Activated T-helper 1 cell treated with anti-CD3 and anti-CD28 coated beads, Interleukin-12 subunit alpha, Interleukin-12 subunit beta, Interleukin-2, Interleukin-4 antibody, amounts not matched to agents 30 ng/mL and 10 ng/mL and 1 ng/mL, durations not matched to agents 14 hours and 24 hours and 36 hours (primary cell): Measurements from ENCODE around the gene CST8. TPM values are rescaled to one million over a fixed set of nuclear protein-coding genes. Genes with fewer than 3 reads are reported as not detected.
"Not testable (repeated sequence)": the region's sequence is repeated elsewhere in the genome, so short reads cannot be mapped to it uniquely, and the experiment has no call there.

Experiments
- DNase-seq: peaks from one replicate; pipeline ENCODE4 v3.0.0; 2021; ENCODE audit warnings: low spot score
- H3K27ac Mint-ChIP-seq: one replicate; pipeline ENCODE4 v1.8.0; 2021; ENCODE audit warnings: mild to moderate bottlenecking, mixed read lengths
- H3K27me3 Mint-ChIP-seq: one replicate; pipeline ENCODE4 v1.8.0; 2022; ENCODE audit warnings: mild to moderate bottlenecking, moderate library complexity, mixed read lengths; ENCODE audit not compliant: insufficient read depth
- H3K36me3 Mint-ChIP-seq: one replicate; pipeline ENCODE4 v1.8.0; 2021; ENCODE audit warnings: low read depth, mixed read lengths
- H3K4me1 Mint-ChIP-seq: one replicate; pipeline ENCODE4 v1.8.0; 2021; ENCODE audit warnings: low read depth, mixed read lengths
- H3K4me3 Mint-ChIP-seq: one replicate; pipeline ENCODE4 v1.8.0; 2021; ENCODE audit warnings: mild to moderate bottlenecking, moderate library complexity, mixed read lengths
- H3K9me3 Mint-ChIP-seq: one replicate; pipeline ENCODE4 v1.8.0; 2021; ENCODE audit warnings: mixed read lengths
- intact Hi-C: fragments of 100-400 bp; cut with micrococcal nuclease; formaldehyde crosslinking; loops from one replicate; pipeline ENCODE4 v1.15.1; 2024
- total RNA-seq: library from RNA; stranded (reverse); gene quantifications from 2 replicates; pipeline ENCODE4 v1.2.3, GENCODE V29; 2022

CST8 gene
- total RNA-seq, 1 donor from 2014 or later, result not detected

DNA sequence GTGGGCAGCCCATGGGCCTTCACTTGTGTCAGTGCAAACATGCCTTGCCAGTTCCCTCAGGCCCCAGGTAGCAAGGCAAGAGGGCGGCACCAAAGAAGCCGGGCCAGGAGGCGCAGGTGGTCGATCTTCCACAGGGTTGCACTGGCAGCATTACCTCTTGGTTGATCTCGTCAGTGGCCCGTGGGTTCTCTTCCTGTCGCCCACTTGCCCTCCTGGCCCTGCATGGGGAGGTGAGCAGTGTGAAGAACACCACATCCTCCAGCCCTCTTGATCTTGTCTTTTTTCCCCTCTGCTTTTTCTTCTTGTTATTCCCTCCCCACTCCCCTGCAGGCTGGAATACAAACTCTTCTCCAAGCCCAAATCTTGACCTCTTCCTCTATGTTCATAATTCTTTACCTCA is 35.3 kb upstream of the CST8 start:
- peaks cover 3% of the 10 kb centered on the region for H3K27me3 Mint-ChIP-seq
- peaks cover 15% of the 10 kb centered on the region for H3K4me1 Mint-ChIP-seq
- H3K27ac Mint-ChIP-seq, result no peak overlapping the region
- H3K36me3 Mint-ChIP-seq, result no peaks in the 10 kb centered on the region
- intact Hi-C loops, result no loop called here
- H3K9me3 Mint-ChIP-seq, result no peaks in the 10 kb centered on the region
- H3K4me3 Mint-ChIP-seq, result no peak overlapping the region
- no peak for DNase-seq

DNA sequence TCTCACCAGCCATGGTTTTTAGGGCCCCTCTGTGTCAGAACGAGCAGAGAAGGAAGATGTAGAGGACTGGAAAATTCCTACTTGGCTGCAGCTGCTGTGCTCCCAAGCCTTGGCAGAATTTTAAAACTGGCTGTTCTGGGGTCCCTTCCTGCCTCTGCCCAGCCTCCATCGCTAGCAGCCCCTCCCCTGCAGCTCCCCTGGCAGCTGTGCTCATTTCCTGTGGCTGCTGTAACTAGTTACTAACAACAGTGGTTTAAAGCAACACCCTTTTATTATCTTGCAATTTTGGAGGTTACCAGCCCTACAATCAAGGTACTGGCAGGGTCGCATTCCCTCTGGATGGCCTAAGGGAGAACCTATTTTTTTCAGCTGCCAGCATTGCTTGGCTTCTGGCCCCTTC is 34.5 kb upstream of the CST8 start:
- no peak for DNase-seq
- intact Hi-C loops, result no loop called here
- Mint-ChIP-seq H3K36me3 (no peaks in the 10 kb centered on the region), H3K4me1 (peaks cover 15% of the 10 kb centered on the region), H3K4me3 (no peak overlapping the region), H3K27ac (no peak overlapping the region), H3K27me3 (peaks cover 4% of the 10 kb centered on the region), H3K9me3 (no peaks in the 10 kb centered on the region)

DNA sequence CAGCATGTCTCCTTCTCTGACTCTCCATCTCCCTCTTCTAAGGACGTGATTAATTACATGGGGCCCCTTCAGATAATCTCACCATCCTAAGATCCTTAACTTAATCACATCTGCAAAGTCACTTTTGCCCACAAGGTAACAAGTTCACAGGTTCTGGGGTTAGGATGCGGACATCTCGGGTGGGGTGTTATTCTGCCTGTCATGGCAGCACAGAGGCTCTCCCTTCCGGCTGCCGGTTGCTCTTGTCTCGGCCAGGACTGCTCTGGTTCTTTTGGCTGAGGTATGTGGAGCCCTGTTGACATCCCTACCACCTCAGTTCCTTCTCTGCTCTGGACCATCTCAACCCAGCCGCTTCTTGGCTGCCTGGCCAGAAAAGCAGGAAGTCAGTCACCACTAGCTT is 34.0 kb upstream of the CST8 start:
- DNase-seq, result no peak
- Mint-ChIP-seq H3K36me3 (no peaks in the 10 kb centered on the region), H3K27me3 (peaks cover 7% of the 10 kb centered on the region), H3K27ac (no peak overlapping the region), H3K9me3 (no peaks in the 10 kb centered on the region), H3K4me1 (peaks cover 15% of the 10 kb centered on the region), H3K4me3 (no peak overlapping the region)
- intact Hi-C loops, result no loop called here

DNA sequence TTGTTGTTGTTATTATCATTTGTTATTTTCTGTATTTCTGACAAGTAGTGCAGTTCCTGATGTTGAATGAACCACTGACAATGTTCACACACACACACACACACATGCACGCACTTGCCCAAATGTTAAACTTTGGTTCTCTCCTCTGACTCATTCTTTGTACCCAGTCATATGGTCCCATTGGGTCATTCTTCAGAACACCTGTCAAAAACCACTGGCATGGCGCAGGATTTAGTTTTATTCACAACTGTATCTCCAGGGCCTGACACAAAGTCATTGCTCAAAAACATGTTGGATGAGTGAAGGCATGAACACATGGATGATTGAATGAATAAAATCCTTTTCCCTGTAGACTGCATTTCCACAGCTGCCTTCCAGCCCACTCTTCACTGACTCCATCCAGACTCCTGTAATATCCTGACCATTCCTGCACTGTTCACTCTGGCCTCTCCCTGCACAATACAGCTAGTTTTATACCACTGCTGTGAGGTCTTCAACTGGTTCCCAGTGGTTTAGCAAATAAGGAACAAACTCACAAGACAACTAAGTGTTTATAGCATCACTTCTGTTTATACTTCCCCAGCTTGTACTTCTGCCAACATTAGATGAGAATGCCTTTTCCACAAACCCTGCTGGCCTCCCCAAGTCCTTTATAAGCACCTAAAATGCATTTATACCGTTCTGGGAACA is 31.3 kb upstream of the CST8 start:
- intact Hi-C loops, result no loop called here
- no peak overlapping the region for H3K4me3 Mint-ChIP-seq
- peaks cover 9% of the 10 kb centered on the region for H3K27me3 Mint-ChIP-seq
- peaks cover 4% of the 10 kb centered on the region for H3K9me3 Mint-ChIP-seq
- peaks cover 15% of the 10 kb centered on the region for H3K4me1 Mint-ChIP-seq
- no peaks in the 10 kb centered on the region for H3K36me3 Mint-ChIP-seq
- no peak for DNase-seq
- no peak overlapping the region for H3K27ac Mint-ChIP-seq

DNA sequence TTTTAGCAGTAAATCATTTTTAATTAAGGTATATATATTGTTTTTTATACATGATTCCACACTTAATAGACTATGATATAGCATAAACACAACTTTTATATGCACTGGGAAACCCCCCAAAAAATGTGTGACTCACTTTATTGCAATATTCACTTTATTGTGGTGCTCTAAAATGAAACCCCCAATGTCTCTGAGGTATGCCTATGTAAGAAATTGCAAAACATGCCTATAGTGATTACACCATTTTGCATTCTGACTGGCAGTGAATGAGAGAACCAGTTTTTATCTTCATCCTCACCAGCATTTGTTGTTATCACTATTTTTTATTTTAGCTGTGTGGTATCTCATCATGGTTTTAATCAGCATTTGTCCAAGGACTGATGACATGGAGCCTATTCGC is 29.7 kb upstream of the CST8 start:
- intact Hi-C loops, result no loop called here

DNA sequence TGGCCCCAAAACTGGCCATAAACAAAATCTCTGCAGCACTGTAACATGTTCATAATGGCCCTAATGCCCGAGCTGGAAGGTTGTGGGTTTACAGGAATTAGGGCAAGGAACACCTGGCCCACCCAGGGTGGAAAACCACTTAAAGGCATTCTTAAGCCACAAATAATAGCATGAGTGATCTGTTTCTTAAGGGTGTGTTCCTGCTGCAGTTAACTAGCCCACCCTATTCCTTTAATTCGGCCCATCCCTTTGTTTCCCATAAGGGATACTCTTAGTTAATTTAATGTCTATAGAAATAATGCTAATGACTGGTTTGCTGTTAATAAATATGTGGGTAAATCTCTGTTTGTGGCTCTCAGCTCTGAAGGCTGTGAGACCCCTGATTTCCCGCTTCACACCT is 24.0 kb upstream of the CST8 start:
- H3K4me1 Mint-ChIP-seq, intact Hi-C loops, H3K4me3 Mint-ChIP-seq, H3K36me3 Mint-ChIP-seq, DNase-seq, H3K27ac Mint-ChIP-seq, H3K27me3 Mint-ChIP-seq: not testable (repeated sequence)
- H3K9me3 Mint-ChIP-seq, result peaks cover 22% of the 10 kb centered on the region

More for the DNA sequence above, 29.7 kb upstream of the CST8 start:
- Mint-ChIP-seq H3K9me3 (peaks cover 9% of the 10 kb centered on the region), H3K4me1 (peaks cover 7% of the 10 kb centered on the region), H3K4me3 (no peak overlapping the region), H3K27ac (no peak overlapping the region), H3K36me3 (no peaks in the 10 kb centered on the region), H3K27me3 (peaks cover 9% of the 10 kb centered on the region)
- DNase-seq, result no peak

DNA sequence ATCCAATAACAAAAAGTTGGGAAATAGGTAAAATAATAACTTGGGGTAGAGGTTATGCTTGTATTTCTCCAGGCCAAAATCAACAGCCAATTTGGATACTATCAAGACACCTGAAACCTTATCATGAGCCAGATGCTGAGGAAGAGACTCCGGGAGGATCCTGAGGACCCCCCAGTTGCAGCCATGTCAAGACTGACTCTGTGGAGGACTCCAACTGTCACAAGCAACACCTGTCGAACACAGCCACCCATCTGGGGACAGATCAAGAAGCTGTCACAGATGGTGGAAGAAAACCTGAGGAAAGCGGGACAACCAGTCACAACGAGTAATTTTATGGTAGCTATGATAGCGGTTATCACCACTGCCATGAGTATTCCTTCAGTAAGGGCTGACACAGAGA is 18.6 kb upstream of the CST8 start:
- H3K36me3 Mint-ChIP-seq, H3K4me1 Mint-ChIP-seq, intact Hi-C loops, DNase-seq, H3K9me3 Mint-ChIP-seq, H3K27ac Mint-ChIP-seq, H3K4me3 Mint-ChIP-seq: not testable (repeated sequence)
- peaks cover 10% of the 10 kb centered on the region for H3K27me3 Mint-ChIP-seq

DNA sequence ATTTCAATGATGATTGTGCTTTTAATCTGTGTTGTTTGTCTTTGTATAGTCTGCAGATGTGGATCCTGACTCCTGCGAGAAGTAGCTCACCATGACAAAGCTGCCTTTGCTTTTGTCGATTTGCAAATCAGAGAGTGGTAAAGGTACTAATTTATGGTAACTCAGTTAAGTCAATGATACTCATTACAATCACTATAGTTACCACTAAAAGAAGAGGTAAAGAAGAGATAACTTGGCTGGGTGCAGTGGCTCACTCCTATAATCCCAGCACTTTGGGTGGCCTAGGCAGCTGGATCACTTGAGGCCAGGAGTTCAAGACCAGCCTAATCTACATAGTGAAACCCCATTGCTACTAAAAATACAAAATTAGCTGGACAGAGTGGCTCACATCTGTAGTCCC is 17.6 kb upstream of the CST8 start:
- H3K9me3 Mint-ChIP-seq, DNase-seq, intact Hi-C loops, H3K4me3 Mint-ChIP-seq, H3K27ac Mint-ChIP-seq, H3K36me3 Mint-ChIP-seq, H3K4me1 Mint-ChIP-seq: not testable (repeated sequence)
- H3K27me3 Mint-ChIP-seq, result peaks cover 10% of the 10 kb centered on the region

DNA sequence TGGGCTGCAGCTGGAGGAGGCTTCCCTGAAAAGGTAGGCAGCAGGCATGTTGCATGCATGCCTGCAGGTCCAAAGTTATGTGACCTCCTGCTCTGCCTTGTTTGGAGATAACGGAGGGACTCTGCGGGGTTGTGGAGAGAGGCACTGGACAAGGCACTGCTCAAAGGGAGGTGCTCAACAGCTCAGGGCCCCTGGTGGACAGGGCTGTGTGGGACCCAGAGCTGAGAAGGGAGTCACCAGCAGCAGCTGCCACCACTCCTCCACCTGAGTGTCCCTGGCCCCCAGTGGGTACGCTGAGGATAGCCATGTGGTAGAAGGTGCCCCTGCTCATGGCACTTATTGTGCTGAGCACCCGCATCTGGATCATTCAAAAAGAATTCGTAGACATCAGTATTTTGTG is 15.5 kb upstream of the CST8 start:
- Mint-ChIP-seq H3K27me3 (peaks cover 8% of the 10 kb centered on the region), H3K4me3 (no peak overlapping the region), H3K27ac (no peak overlapping the region), H3K4me1 (no peaks in the 10 kb centered on the region), H3K9me3 (no peaks in the 10 kb centered on the region), H3K36me3 (no peaks in the 10 kb centered on the region)
- DNase-seq, result no peak
- intact Hi-C loops, result no loop called here

DNA sequence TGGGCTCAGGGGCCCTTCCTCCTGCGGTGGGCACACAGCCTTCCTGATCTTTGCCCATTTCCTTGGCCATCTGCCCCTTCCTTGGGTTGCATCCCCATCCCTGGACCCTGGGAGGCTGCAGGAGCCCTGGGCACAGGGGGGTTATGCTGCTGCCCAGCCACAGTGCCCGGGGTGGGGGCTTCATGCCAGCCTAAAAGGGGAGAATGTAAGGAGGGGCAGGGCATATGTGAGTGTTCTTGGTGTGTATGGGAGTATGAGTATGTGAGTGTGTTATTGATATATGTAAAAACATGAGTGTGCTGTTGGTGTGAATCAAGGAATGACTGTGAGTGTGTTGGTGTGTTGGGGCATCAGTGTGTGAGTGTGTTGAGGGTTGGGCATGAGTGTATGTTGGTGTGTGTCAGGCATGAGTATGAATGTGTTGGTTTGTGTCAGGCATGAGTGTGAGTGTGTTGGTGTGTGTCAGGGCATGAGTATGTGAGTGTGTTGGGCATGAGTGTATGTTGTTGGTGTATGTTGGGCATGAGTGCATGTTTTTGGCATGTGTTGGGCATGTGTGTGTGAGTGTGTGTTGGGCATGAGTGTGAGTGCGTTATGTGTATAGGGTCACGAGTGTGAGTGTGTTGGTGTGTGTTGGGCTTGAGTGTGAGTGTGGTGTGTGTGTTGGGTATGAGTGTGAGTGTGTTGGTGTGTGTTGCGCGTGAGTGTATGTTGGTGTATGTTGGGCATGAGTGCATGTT is 14.7 kb upstream of the CST8 start:
- H3K9me3 Mint-ChIP-seq, result no peaks in the 10 kb centered on the region

DNA sequence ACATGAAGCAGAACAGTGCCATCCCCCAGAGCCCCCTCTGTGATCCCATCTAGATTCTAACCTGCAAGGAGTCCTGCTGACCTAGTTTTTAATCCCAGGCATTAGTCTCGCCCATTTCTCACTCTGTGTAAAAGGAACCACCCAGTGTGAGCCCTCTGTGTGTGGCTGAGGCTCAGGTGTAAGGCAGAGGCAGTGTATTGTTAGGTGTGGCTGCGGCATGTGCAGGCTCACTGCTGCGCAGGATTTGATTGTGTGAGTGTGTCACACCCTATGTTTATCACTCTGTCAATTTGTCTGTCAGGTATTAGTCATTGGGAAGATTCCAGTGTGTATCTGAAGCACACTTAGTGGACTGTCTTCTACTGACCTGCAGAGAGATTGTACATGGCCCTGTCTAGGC is 13.7 kb upstream of the CST8 start:
- no peak overlapping the region for H3K4me3 Mint-ChIP-seq
- no peaks in the 10 kb centered on the region for H3K9me3 Mint-ChIP-seq
- no peak for DNase-seq
- no peak overlapping the region for H3K27ac Mint-ChIP-seq
- H3K36me3 Mint-ChIP-seq, result no peaks in the 10 kb centered on the region
- no peaks in the 10 kb centered on the region for H3K4me1 Mint-ChIP-seq
- intact Hi-C loops, result no loop called here
- H3K27me3 Mint-ChIP-seq, result peaks cover 10% of the 10 kb centered on the region

More for the DNA sequence above, 14.7 kb upstream of the CST8 start:
- intact Hi-C loops, result no loop called here
- Mint-ChIP-seq H3K27me3 (peaks cover 8% of the 10 kb centered on the region), H3K4me1 (no peaks in the 10 kb centered on the region), H3K27ac (no peak overlapping the region), H3K4me3 (no peak overlapping the region), H3K36me3 (no peaks in the 10 kb centered on the region)
- DNase-seq, result no peak

DNA sequence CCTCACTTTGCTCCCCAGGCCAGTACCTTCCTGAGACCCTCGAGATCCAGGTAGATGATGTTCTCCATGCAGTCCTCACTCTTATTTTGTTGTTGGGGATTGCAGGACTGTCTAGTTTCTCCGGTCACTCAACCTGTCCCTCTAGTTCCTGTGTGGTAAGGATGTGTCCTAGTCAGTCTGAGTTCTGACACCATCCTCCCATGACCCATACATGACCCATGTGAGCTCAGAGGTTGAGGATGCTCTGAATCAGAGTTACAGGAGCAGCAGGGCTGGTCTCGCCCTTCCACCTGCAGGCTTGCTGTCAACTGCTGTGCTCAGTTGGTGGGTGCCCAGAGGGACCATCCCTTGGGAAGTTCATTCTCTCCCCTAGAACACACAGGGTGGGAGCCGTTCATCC is 11.9 kb upstream of the CST8 start:
- Mint-ChIP-seq H3K4me3 (no peak overlapping the region), H3K9me3 (no peaks in the 10 kb centered on the region), H3K4me1 (no peaks in the 10 kb centered on the region), H3K27ac (no peak overlapping the region), H3K36me3 (no peaks in the 10 kb centered on the region), H3K27me3 (peaks cover 4% of the 10 kb centered on the region)
- DNase-seq, result no peak
- intact Hi-C loops, result no loop called here

DNA sequence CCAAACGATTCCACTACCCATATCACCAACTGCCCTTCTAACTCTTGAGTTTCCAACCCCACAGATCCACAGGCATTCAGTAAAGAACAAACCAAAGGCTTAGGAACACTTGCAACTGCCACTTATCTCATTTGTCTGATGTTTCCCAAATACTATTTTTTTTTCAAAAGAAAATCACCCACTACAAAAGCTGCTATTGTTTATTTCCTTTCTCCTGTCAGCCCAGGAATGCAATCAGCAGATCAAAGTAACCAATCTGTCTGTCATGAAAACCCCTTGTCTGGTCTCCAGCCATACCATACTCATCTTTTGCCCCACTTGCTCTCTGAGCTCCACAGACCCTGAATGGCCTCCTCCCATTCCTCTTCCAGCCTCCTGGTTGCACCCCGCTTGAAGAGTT is 8.8 kb upstream of the CST8 start:
- intact Hi-C loops, result no loop called here
- DNase-seq, result no peak
- H3K27me3 Mint-ChIP-seq, result peaks cover 7% of the 10 kb centered on the region

More for the DNA sequence above, 8.8 kb upstream of the CST8 start:
- H3K4me3 Mint-ChIP-seq, result no peak overlapping the region
- H3K27ac Mint-ChIP-seq, result no peak overlapping the region
- H3K4me1 Mint-ChIP-seq, result no peaks in the 10 kb centered on the region
- no peaks in the 10 kb centered on the region for H3K36me3 Mint-ChIP-seq
- no peaks in the 10 kb centered on the region for H3K9me3 Mint-ChIP-seq
